NCI-H146 (cell line): ENCODE measurements around the gene TMC7.
A peak's percentile ranks its signal among the peaks of the same experiment; 100 is the strongest.

Source experiments
- DNase-seq: peaks from one replicate; lab custom pipeline; 2025; lab: John Stamatoyannopoulos, UW

TMC7 gene

GRCh38 chr16:19089410-19089955, 105.7 kb downstream of the TMC7 start:
- DNase-seq: no peak

- DNase-seq: no peak
Observed at GRCh38 chr16:19090916-19091315, 107.2 kb downstream of the TMC7 start.

- DNase-seq: no peak
Observed at GRCh38 chr16:19092653-19093410, 109.1 kb downstream of the TMC7 start.

GRCh38 chr16:19093631-19094541, 110.2 kb downstream of the TMC7 start:
- peak; percentile 48 for DNase-seq

GRCh38 chr16:19094542-19095365, 111.0 kb downstream of the TMC7 start:
- DNase-seq: peak; percentile 19

- no peak for DNase-seq
Observed at GRCh38 chr16:19095654-19096053, 111.9 kb downstream of the TMC7 start.

- no peak for DNase-seq
Observed at GRCh38 chr16:19098173-19098572, 114.4 kb downstream of the TMC7 start.

- peak; percentile 94 for DNase-seq
Observed at GRCh38 chr16:19102187-19102872, 118.6 kb downstream of the TMC7 start.

- DNase-seq: no peak
Observed at GRCh38 chr16:19104607-19105006, 120.9 kb downstream of the TMC7 start.

GRCh38 chr16:19105131-19105530, 121.4 kb downstream of the TMC7 start:
- DNase-seq: no peak

GRCh38 chr16:19105891-19106624, 122.3 kb downstream of the TMC7 start:
- DNase-seq: no peak

GRCh38 chr16:19106625-19107020, 122.9 kb downstream of the TMC7 start:
- DNase-seq: no peak

- DNase-seq: no peak
Observed at GRCh38 chr16:19108409-19109287, 124.9 kb downstream of the TMC7 start.

- no peak for DNase-seq
Observed at GRCh38 chr16:19109288-19109664, 125.5 kb downstream of the TMC7 start.

- no peak for DNase-seq
Observed at GRCh38 chr16:19110537-19111360, 127.0 kb downstream of the TMC7 start.

GRCh38 chr16:19112099-19112407, 128.3 kb downstream of the TMC7 start:
- no peak for DNase-seq
